ENCODE data around the gene LITAFD. TPM values are rescaled to one million over a fixed set of nuclear protein-coding genes. Genes with fewer than 3 reads are reported as not detected.

LITAFD gene
- total and polyA plus RNA-seq, 9 of the 15 experiments (the other 6 are each of a cell fraction or from before 2014, with no cell fraction given), result not detected

DNA sequence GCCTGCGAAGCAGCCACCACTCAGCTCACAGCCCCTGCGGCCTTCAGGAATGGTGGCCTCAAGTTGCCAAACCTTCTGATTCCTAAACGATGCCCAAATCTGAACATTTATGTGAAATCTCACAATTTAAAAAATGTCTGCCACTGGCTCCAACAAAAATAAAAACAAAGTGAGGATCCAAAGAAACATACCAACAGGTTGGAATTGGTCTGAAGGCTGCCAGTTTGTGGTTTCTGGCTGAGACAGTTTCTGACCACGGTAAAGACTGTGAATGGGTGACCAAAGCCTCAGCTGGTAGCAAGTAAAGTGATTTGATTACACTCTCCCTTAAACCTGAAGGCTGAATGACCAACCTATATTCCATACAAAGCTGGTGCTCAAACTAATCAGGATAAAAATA is 24.9 kb downstream of the LITAFD start:
- ATAC-seq, result no peak
- WGBS (ENCODE audit: insufficient coverage, low coverage, missing lambda C conversion rate), result 95% methylated on average over 4 of the region's 4 CpGs
- H3K4me3 ChIP-seq, result no peak overlapping the region
- H3K9me1 ChIP-seq (ENCODE audit: control insufficient read depth, insufficient read depth, low read length), result no peaks in the 10 kb centered on the region
- DNase-seq (ENCODE audit: extremely low read depth in 1 of 4, low spot score in 3 of 4), result no peak
- H3K4me2 ChIP-seq (ENCODE audit: insufficient read depth, low read length), result no peak overlapping the region
- H3K9me3 ChIP-seq (replicated peaks; ENCODE audit: control insufficient read depth, insufficient read depth, low read depth, low read length), result no peaks in the 10 kb centered on the region
- BruUV-seq (replicated peaks), result no TSS peak
- H3K36me3 ChIP-seq (ENCODE audit: control insufficient read depth, insufficient read depth, low read length), result peaks cover 93% of the 10 kb centered on the region
- no peak for FAIRE-seq
- intact Hi-C loops (cut with micrococcal nuclease), result loop anchor here (5.0 kb wide), 1 partner anchor 100 kb away; no protein-coding TSS in a partner anchor
- H2AFZ ChIP-seq (ENCODE audit: low read depth, low read length), result no peak overlapping the region
- H3K4me1 ChIP-seq (replicated peaks in 1 of 2; ENCODE audit: control insufficient read depth in 2 of 2, insufficient read depth in 2 of 2, low read length in 2 of 2), result no peaks in the 10 kb centered on the region
- in situ Hi-C loops (cut with MboI), result no loop called here
- peaks cover 3% of the 10 kb centered on the region; the same call in 1 of the 2 replicates for H4K20me1 ChIP-seq (replicated peaks; ENCODE audit: control insufficient read depth, insufficient read depth, low read length)
- no peak overlapping the region for H3K9ac ChIP-seq (ENCODE audit: insufficient read depth in 1 of 2, low read depth in 2 of 2, low read length in 2 of 2)
- POLR2A ChIA-PET, result no interaction called here
- CTCF ChIA-PET (ENCODE audit: low intra/inter-chr PET ratio), result interaction anchor here (0.5 to 0.7 kb wide), 3 partner anchors 61 to 458 kb away, joined by 3 read pairs; no protein-coding TSS in a partner anchor
- no peak overlapping the region for H3K27ac ChIP-seq (ENCODE audit: extremely low read depth, low read depth, low read length)
- H3K27me3 ChIP-seq (ENCODE audit: control insufficient read depth in 2 of 2, insufficient read depth in 2 of 2, low read length in 2 of 2), result no peaks in the 10 kb centered on the region
- 0 out of 3 replicates have a peak, but pooled peaks cover 4% of the 10 kb centered on the region for H3K79me2 ChIP-seq (ENCODE audit: control insufficient read depth, insufficient read depth, low read length)
- TF ChIP-seq MIER1 (IDR thresholded peaks at IDR 0.05; ENCODE audit: low read depth), result no peak
- TF ChIP-seq ZNF57 (CRISPR knock-in tag; IDR thresholded peaks at IDR 0.05), result no peak
- TF ChIP-seq RAD21 (CRISPR knock-in tag; conservative IDR thresholded peaks at IDR 0.05 in 1 of 2, IDR thresholded peaks at IDR 0.05 in 1 of 2), result no peak
- no peak for TF ChIP-seq GATAD2A (IDR thresholded peaks at IDR 0.05)
- TF ChIP-seq ZNF609 (CRISPR knock-in tag; IDR thresholded peaks at IDR 0.05; ENCODE audit: borderline replicate concordance), result no peak
- no peak for TF ChIP-seq ZNF695 (CRISPR knock-in tag; IDR thresholded peaks at IDR 0.05)
- TF ChIP-seq ZNF431 (CRISPR knock-in tag; IDR thresholded peaks at IDR 0.05), result no peak
- TF ChIP-seq L3MBTL2 (IDR thresholded peaks at IDR 0.05), result no peak
- TF ChIP-seq SMAD1 (IDR thresholded peaks at IDR 0.05; ENCODE audit: low read depth, low read length, partially characterized antibody), result no peak
- TF ChIP-seq SMC3 (conservative IDR thresholded peaks at IDR 0.05; ENCODE audit: insufficient read depth, low read depth, low read length), result no peak
- TF ChIP-seq WHSC1 (IDR thresholded peaks at IDR 0.05; ENCODE audit: low read length), result no peak
- TF ChIP-seq, protein P1, sequence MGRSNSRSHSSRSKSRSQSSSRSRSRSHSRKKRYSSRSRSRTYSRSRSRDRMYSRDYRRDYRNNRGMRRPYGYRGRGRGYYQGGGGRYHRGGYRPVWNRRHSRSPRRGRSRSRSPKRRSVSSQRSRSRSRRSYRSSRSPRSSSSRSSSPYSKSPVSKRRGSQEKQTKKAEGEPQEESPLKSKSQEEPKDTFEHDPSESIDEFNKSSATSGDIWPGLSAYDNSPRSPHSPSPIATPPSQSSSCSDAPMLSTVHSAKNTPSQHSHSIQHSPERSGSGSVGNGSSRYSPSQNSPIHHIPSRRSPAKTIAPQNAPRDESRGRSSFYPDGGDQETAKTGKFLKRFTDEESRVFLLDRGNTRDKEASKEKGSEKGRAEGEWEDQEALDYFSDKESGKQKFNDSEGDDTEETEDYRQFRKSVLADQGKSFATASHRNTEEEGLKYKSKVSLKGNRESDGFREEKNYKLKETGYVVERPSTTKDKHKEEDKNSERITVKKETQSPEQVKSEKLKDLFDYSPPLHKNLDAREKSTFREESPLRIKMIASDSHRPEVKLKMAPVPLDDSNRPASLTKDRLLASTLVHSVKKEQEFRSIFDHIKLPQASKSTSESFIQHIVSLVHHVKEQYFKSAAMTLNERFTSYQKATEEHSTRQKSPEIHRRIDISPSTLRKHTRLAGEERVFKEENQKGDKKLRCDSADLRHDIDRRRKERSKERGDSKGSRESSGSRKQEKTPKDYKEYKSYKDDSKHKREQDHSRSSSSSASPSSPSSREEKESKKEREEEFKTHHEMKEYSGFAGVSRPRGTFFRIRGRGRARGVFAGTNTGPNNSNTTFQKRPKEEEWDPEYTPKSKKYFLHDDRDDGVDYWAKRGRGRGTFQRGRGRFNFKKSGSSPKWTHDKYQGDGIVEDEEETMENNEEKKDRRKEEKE (IDR thresholded peaks at IDR 0.05; ENCODE audit: borderline replicate concordance in 1 of 2, control insufficient read depth in 1 of 2, low read depth in 2 of 2, low read length in 1 of 2), result no peak
- TF ChIP-seq, protein P2, sequence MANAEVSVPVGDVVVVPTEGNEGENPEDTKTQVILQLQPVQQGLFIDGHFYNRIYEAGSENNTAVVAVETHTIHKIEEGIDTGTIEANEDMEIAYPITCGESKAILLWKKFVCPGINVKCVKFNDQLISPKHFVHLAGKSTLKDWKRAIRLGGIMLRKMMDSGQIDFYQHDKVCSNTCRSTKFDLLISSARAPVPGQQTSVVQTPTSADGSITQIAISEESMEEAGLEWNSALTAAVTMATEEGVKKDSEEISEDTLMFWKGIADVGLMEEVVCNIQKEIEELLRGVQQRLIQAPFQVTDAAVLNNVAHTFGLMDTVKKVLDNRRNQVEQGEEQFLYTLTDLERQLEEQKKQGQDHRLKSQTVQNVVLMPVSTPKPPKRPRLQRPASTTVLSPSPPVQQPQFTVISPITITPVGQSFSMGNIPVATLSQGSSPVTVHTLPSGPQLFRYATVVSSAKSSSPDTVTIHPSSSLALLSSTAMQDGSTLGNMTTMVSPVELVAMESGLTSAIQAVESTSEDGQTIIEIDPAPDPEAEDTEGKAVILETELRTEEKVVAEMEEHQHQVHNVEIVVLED (CRISPR knock-in tag; IDR thresholded peaks at IDR 0.05), result no peak
- TF ChIP-seq IRF2 (CRISPR knock-in tag; IDR thresholded peaks at IDR 0.05), result no peak
